Activated CD8-positive, alpha-beta memory T cell treated with anti-CD3 and anti-CD28 coated beads for 24 hours (primary cell): Measurements from ENCODE around the gene MAPK11.

ENCODE experiments used
- DNase-seq: peaks from one replicate; pipeline ENCODE4 v3.0.0-alpha.2; 2020

MAPK11 gene

GRCh38 chr22:50259302-50259701 lies 10.9 kb downstream of the MAPK11 start:
- DNase-seq = no peak

- no peak for DNase-seq
Measured at GRCh38 chr22:50258361-50259292, 11.6 kb downstream of the MAPK11 start.

DNA sequence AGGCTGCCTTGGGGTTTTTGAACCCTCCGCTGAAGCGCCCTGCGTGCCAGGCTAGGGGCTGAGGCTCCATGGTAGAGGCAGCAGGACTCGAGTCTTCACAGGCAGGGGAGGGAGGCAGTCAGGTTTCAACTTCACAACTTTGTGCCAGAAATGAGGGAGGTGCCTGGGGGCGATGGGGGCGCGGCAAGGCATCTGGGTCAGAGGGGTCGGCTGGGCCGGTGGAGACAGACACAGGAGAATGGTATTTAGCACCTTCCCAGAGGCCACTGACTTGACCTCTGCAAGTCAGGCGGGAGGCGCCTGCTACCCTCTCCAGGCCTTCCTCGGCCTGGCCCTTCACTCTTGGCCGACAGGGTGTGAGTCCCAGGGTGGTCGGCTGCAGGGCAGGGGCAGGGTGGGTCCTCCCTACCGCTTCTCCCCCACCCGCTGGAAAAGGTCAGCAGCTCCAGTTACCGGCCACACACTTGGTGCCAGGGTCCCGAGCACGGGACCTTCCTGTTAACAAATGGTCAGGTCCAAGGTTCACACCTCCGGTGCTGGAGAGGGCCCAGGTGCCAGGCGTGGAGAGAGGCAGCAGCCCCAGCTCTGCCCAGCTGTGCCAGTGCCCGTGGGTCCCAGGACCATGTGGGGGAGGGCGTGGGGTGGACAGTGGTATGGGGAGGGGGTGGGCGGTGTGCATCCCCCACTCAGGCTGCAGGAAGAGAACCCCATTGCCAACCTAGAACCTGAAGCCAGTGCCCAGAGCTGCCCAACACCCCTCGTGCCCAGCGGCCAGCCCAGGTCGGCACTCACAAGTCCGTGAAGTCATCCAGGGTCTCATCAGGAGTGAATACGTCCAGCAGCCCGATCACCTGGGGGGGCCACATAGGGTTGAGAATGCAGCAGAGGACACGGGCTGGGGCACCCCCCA lies 12.5 kb downstream of the MAPK11 start:
- DNase-seq = no peak

GRCh38 chr22:50257041-50257440 lies 13.1 kb downstream of the MAPK11 start:
- no peak for DNase-seq

GRCh38 chr22:50256258-50256862 lies 13.8 kb downstream of the MAPK11 start:
- DNase-seq = no peak

DNA sequence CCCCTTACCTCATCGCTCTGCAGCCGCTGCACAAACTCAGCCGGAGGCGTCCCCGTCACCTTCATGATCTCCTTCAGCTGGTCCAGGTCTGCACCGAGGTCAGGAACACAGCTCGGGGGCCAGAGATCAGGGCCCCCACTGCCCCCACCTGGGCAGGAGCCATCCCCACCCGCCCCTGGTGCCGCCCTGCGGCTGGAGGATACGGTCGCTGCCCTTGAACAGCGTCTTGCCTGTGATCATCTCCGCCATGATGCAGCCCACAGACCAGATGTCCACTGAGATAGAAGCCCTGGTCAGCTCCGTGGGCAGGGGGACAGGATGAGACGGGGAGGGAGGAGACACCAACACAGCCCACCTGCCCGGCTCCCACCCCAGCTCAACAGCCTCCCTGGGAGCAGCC lies 14.6 kb downstream of the MAPK11 start:
- DNase-seq = no peak

- no peak for DNase-seq
Measured at GRCh38 chr22:50255099-50255498, 15.1 kb downstream of the MAPK11 start.

DNA sequence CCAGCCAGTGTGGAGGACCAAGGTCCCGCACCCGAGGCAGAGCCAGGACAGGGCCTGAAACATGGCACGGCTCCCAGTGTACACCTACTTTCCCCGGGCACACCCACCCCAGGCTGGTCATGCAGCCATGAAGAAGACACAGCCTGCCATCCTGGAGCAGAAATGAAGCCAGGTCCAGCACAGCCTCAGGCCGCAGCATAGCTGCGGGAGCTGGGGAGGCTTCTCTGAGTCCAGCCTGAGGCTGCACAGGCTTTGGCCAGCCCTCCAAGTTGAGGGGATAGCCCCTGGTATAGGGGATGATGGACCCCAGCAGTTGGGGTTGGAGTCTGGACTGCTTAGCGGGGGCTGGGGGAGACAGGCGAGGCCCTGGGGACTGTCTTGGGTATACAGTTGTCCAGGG lies 16.2 kb downstream of the MAPK11 start:
- DNase-seq = no peak

- no peak for DNase-seq
Measured at GRCh38 chr22:50253046-50253915, 16.9 kb downstream of the MAPK11 start.

DNA sequence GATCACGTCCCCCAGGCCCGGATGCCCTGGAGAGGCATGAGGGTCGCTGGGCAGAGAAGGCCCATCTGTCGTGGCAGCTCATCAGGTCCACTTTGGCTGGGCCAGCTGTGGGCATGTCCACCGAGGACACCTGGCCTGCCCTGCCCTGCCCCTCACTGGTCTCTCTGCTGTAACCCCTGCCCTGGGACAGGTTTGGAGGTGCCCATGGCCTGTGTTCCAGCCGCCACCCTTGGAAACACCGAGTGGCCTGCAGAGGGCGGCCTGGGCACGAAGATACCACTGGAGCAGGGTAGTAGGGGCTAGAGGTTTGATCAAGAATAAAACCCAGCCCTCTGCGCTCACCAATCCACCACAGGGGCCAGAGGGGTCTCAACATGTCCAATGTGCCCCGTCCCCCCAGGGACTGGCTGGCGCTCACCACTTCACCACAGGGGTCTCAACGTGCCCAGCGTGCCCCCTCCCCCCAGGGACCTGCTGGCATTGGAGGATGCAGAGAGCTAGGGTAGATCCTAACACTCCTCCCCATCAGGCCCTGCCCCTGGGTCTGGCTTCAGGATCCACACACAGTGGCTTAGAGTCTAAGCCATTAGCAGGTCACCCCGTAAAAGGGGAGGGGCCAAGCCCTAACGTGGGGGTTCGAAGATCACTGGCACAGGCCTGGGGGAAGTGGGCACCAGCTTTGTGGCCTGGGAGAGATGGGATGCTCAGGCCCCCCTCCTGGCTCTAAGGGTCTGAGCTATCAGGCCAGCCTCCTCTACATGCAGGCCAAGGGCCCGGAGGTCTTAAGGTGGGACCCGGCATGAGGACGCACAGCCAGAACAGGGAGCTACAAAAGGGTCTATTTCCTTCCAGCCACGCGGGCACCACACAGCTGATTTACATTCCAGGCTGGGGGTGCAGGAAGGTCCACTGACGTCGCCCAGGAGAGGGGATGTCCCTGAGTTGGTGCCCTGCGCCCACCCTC lies 17.8 kb downstream of the MAPK11 start:
- peak; percentile 90 for DNase-seq

DNA sequence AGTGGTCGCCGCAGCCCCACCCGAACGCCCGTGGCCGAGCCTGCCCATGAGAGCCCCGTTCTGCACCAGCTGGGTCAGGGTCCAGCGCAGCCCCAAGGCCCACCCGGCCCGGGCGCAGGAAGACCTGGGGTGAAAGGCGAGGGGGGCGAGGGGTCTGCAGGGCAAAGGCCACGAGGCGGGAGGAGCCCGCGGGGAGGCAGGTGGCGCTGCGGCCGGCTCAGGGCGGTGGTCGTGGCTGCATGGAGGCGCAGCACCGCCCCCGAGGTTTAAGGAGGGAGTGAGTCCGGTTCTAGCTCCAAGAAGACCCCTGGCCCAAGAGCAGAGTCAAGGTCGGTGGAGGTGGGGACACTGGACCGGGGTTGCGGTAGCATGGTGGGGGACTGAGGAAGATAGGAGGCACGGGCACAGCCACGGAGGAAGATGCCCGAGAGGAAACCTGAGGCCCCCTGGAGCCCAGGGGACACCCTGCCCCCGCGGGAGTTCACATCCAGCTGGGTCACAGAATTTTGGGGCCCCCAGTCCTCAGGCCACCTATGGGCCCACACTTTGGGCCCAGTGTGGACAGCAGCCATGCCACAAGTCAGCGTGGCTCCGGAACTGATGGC lies 18.6 kb downstream of the MAPK11 start:
- no peak for DNase-seq

GRCh38 chr22:50250555-50251476 lies 19.4 kb downstream of the MAPK11 start, which contains the start of gene HDAC10:
Gene HDAC10, minus strand, starts transcription at chr22:50251265. Its CDS starts 233 bp downstream, at chr22:50251032.
- peak; percentile 89 for DNase-seq

DNA sequence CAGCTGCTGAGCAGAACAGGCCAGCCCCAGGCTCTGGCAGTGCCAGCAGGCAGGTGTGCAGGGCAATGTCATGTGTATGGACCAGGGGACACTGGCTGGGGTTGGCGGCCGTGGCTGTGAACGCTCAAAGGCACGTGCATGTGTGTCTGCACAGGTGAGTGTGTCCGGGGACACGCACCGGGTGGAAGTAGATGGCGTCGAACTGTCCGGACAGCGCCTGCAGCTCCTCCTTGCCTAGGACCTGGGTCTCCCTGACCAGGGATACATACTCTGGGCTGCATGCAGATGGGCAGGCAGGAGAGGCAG lies 20.0 kb downstream of the MAPK11 start:
- DNase-seq = no peak

DNA sequence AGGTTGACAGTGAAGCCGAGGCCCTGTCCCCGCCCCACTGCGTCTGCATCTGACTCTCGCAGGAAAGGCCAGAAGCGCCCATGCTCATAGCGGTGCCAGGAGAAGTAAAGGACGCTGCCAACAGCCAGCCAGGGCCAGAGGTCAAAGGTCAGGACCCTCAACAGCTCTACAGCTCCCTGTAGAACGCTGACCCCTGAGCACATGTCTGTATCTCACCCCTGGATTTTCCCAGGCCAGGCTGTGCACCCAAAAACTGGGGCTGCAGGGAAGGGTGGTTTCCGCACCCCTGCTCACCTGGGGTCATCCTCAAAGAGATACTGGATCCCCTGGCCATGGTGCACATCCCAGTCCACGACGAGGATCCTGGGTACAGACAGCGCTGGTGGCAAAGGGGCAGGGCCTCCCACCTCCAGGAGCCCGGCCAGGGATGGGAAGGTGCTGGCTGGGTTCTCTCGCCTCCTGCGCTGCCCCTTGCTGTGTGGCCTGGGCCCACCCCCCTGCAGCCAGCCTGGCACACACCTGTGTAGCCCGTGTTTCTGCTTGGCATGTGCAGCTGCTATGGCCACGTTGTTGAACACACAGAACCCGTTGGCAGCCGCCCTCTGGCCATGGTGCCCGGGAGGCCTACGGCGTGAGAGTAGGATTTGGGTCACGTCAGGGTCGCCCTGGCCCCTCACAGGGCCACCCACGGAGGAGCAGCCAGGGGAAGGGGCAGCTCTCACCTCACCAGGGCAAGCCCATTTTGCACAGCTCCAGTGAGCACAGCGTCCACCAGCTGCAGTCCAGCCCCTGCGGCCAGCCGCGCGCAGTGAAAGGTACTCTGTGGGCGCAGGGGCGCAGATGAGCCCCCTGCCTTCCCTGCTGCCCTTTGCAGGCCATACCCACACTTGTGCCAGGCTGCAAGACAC lies 20.6 kb downstream of the MAPK11 start:
- no peak for DNase-seq

DNA sequence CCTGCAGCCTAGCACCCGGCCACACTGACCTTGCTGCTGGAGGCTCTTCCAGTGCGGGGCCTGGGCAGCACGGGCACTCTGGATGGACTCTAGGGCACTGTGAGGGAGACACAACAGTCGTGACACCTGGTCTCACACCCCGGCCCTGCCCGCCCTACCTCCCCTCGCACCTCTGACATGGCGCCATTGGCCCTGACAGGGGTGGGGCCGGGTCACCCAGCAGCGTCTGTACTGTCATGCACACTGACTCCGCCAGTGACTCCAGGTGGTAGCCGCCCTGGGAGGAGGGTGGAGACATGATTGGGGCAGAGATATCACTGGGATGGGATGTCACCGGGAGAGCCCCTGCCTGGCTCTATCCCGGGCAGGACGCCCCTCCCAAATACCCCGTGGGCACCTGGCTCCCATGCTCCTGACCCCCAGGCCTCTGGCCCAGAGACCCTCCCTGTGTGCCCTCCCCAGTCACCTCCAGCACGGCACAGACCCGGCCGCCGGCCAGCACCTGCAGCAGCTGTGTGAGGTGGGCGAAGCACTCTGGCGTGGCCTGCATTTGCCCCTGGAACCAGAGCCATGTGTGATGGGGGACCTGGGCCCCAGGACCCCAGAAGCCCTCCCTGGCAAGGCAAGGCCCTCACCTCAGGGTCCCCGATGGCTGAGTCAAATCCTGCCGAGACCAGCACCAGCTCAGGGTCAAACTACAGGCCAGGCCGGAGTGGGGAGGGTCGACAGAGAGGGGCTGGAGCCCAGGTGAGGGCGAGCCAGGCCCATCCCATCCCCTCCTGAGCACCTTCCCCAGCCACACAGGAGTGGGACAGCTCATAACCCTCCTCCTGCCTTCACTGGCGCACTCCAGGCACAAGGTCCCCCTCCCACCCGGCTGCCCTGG lies 21.7 kb downstream of the MAPK11 start:
- no peak for DNase-seq

- DNase-seq = peak; percentile 65
Measured at GRCh38 chr22:50247748-50248147, 22.4 kb downstream of the MAPK11 start.
